TTC549 (cell line): ENCODE results near the gene PDE11A.

Experiments
- FAIRE-seq: peaks from 2 replicates; lab custom pipeline; 2012; peaks lifted over from hg19 to GRCh38; lab: Jason Lieb, UNC

PDE11A gene

GRCh38 chr2:177756336-177756735 lies 316.2 kb downstream of the PDE11A start:
- FAIRE-seq, result no peak

- peak; percentile 100 for FAIRE-seq
Observed at GRCh38 chr2:177754492-177754873, 318.1 kb downstream of the PDE11A start.

- no peak for FAIRE-seq
Observed at GRCh38 chr2:177753682-177754491, 318.7 kb downstream of the PDE11A start.

GRCh38 chr2:177748360-177748759 lies 324.2 kb downstream of the PDE11A start:
- no peak for FAIRE-seq

- no peak for FAIRE-seq
Observed at GRCh38 chr2:177747384-177747783, 325.2 kb downstream of the PDE11A start.

GRCh38 chr2:177746358-177746757 lies 326.2 kb downstream of the PDE11A start:
- FAIRE-seq, result no peak

- no peak for FAIRE-seq
Observed at GRCh38 chr2:177745531-177745930, 327.0 kb downstream of the PDE11A start.

- no peak for FAIRE-seq
Observed at GRCh38 chr2:177742851-177743250, 329.7 kb downstream of the PDE11A start.

GRCh38 chr2:177741866-177742265 lies 330.7 kb downstream of the PDE11A start:
- FAIRE-seq, result no peak

GRCh38 chr2:177740700-177741099 lies 331.9 kb downstream of the PDE11A start:
- no peak for FAIRE-seq

GRCh38 chr2:177738461-177739235 lies 333.9 kb downstream of the PDE11A start:
- FAIRE-seq, result no peak

- FAIRE-seq, result no peak
Observed at GRCh38 chr2:177735318-177735803, 337.2 kb downstream of the PDE11A start.

- FAIRE-seq, result peak; percentile 92
Observed at GRCh38 chr2:177733322-177733855, 339.2 kb downstream of the PDE11A start.

- FAIRE-seq, result peak; percentile 75
Observed at GRCh38 chr2:177731384-177731783, 341.2 kb downstream of the PDE11A start.

- FAIRE-seq, result no peak
Observed at GRCh38 chr2:177730792-177731191, 341.8 kb downstream of the PDE11A start.

- no peak for FAIRE-seq
Observed at GRCh38 chr2:177730363-177730762, 342.2 kb downstream of the PDE11A start.

GRCh38 chr2:177728920-177729319 lies 343.7 kb downstream of the PDE11A start:
- FAIRE-seq, result no peak

- FAIRE-seq, result no peak
Observed at GRCh38 chr2:177728399-177728765, 344.2 kb downstream of the PDE11A start.

GRCh38 chr2:177727577-177728398 lies 344.8 kb downstream of the PDE11A start:
- FAIRE-seq, result no peak

GRCh38 chr2:177726931-177727348 lies 345.6 kb downstream of the PDE11A start:
- no peak for FAIRE-seq

- peak; percentile 100 for FAIRE-seq
Observed at GRCh38 chr2:177724398-177725287, 347.9 kb downstream of the PDE11A start.
